H1 (cell line): ENCODE data around the gene NAGA. TPM values are rescaled to one million over a fixed set of nuclear protein-coding genes. Genes with fewer than 3 reads are reported as not detected.

Experiments used
- CTCF ChIA-PET: fragments of 300-600 bp; sonication (Branson Sonifier 250); formaldehyde crosslinking; loops from one replicate; lab custom pipeline; 2021; ENCODE audit not compliant: partially characterized antibody; lab: Charles Lee
- POLR2A ChIA-PET: fragments of 300-600 bp; sonication (Branson Sonifier 250); formaldehyde crosslinking; loops from one replicate; lab custom pipeline; 2021; ENCODE audit warnings: inconsistent platforms; ENCODE audit not compliant: partially characterized antibody; lab: Charles Lee
- DNase-seq, 2 experiments: peaks; one replicate each; pipeline versions ENCODE4 v3.0.0 to v3.0.0-alpha.2; 2010 to 2022; ENCODE audit warnings: low spot score in 2 of 2, low read depth in 1 of 2, mixed read lengths in 1 of 2
- FAIRE-seq: peaks from 2 replicates; lab custom pipeline; 2011; peaks lifted over from hg19 to GRCh38; lab: Jason Lieb, UNC
- H2AFZ ChIP-seq: 2 replicates; pipeline ENCODE4 v1.8.1; 2012; ENCODE audit warnings: low read length, inconsistent platforms
- H2AK5ac ChIP-seq: 2 replicates; pipeline ENCODE4 v1.6.1; 2013; ENCODE audit warnings: low read depth, low read length
- H2BK120ac ChIP-seq: replicated peaks from 2 replicates; pipeline ENCODE3; 2013; ENCODE audit warnings: low read depth, low read length, inconsistent platforms
- H2BK12ac ChIP-seq: 2 replicates; pipeline ENCODE4 v1.6.1; 2013; ENCODE audit warnings: low read depth, low read length
- H2BK15ac ChIP-seq: 2 replicates; pipeline ENCODE4 v1.6.1; 2013; ENCODE audit warnings: low read length
- H2BK20ac ChIP-seq: 2 replicates; pipeline ENCODE4 v1.6.1; 2013; ENCODE audit warnings: low read length
- H2BK5ac ChIP-seq: 2 replicates; pipeline ENCODE4 v1.6.1; 2013; ENCODE audit warnings: low read depth, low read length
- H3K14ac ChIP-seq: 2 replicates; pipeline ENCODE4 v1.6.1; 2013; ENCODE audit warnings: inconsistent platforms; ENCODE audit not compliant: insufficient read length
- H3K18ac ChIP-seq: 2 replicates; pipeline ENCODE4 v1.6.1; 2013; ENCODE audit warnings: low read length; ENCODE audit errors: extremely low read depth
- H3K23ac ChIP-seq: 2 replicates; pipeline ENCODE4 v1.6.1; 2013; ENCODE audit warnings: inconsistent platforms; ENCODE audit not compliant: insufficient read length
- H3K23me2 ChIP-seq: 2 replicates; pipeline ENCODE4 v1.6.1; 2013; ENCODE audit warnings: low read depth, low read length
- H3K27ac ChIP-seq: 2 replicates; pipeline ENCODE4 v1.6.1; 2011; ENCODE audit warnings: low read depth, low read length, inconsistent platforms
- H3K27me3 ChIP-seq, 4 experiments: replicated peaks in 1 of 4; 1 replicate in 1 of 4; 2 replicates in 3 of 4; pipeline versions ENCODE4 v1.6.1 to v1.8.1; 2011 to 2013; ENCODE audit warnings: low read length in 3 of 4, mild to moderate bottlenecking in 3 of 4, inconsistent platforms in 2 of 4, mixed read lengths in 2 of 4, moderate library complexity in 1 of 4; ENCODE audit not compliant: control insufficient read depth in 3 of 4, insufficient read depth in 3 of 4; ENCODE audit errors: extremely low read depth in 1 of 4
- H3K36me3 ChIP-seq, 4 experiments: 2 replicates each; pipeline versions ENCODE4 v1.6.1 to v1.8.1; 2011 to 2013; ENCODE audit warnings: mild to moderate bottlenecking in 4 of 4, low read length in 3 of 4, moderate library complexity in 2 of 4, control low read depth in 1 of 4, inconsistent platforms in 1 of 4; ENCODE audit not compliant: insufficient read depth in 4 of 4, control insufficient read depth in 2 of 4
- H3K4ac ChIP-seq: replicated peaks from 2 replicates; pipeline ENCODE3; 2013; ENCODE audit warnings: low read length, low read depth, mixed read lengths, inconsistent platforms; ENCODE audit not compliant: insufficient read length
- H3K4me1 ChIP-seq, 4 experiments: replicated peaks in 1 of 4; 1 replicate in 1 of 4; 2 replicates in 3 of 4; pipeline versions ENCODE4 v1.6.1 to v1.8.1; 2011 to 2013; ENCODE audit warnings: low read length in 3 of 4, inconsistent platforms in 2 of 4, mixed read lengths in 1 of 4; ENCODE audit not compliant: insufficient read depth in 4 of 4, control insufficient read depth in 3 of 4
- H3K4me2 ChIP-seq, 2 experiments: 2 replicates each; pipeline versions ENCODE4 v1.6.1 to v1.8.1; 2011 to 2013; ENCODE audit warnings: low read depth in 2 of 2, low read length in 2 of 2, control low read depth in 1 of 2, inconsistent platforms in 1 of 2, mild to moderate bottlenecking in 1 of 2; ENCODE audit not compliant: insufficient read depth in 1 of 2
- H3K4me3 ChIP-seq, 4 experiments: fragments of 200-600, 300-600 bp in 1 of 4; sonication (generic), shearing (Covaris generic), sonication (Bioruptor Twin) in 1 of 4; 2 replicates each; pipeline versions ENCODE4 v1.5.1 to v1.8.1; 2011 to 2016; ENCODE audit warnings: low read length in 4 of 4, low read depth in 3 of 4, control low read depth in 2 of 4, inconsistent platforms in 2 of 4, mild to moderate bottlenecking in 2 of 4, mixed read lengths in 1 of 4, moderate library complexity in 1 of 4; ENCODE audit not compliant: insufficient read depth in 2 of 4; ENCODE audit errors: extremely low read depth in 1 of 4
- H3K56ac ChIP-seq: replicated peaks from 2 replicates; pipeline ENCODE3; 2013; ENCODE audit warnings: low read depth, mild to moderate bottlenecking, mixed read lengths, low read length, inconsistent platforms; ENCODE audit not compliant: insufficient read length
- H3K79me1 ChIP-seq: 2 replicates; pipeline ENCODE4 v1.6.1; 2013; ENCODE audit warnings: low read depth, low read length, control low read depth
- H3K79me2 ChIP-seq, 2 experiments: 2 replicates each; pipeline versions ENCODE4 v1.6.1 to v1.8.1; 2012 to 2013; ENCODE audit warnings: low read length in 2 of 2, mild to moderate bottlenecking in 2 of 2, inconsistent platforms in 1 of 2; ENCODE audit not compliant: insufficient read depth in 2 of 2, control insufficient read depth in 1 of 2
- H3K9ac ChIP-seq, 4 experiments: replicated peaks in 1 of 4; 1 replicate in 1 of 4; 2 replicates in 3 of 4; pipeline versions ENCODE4 v1.6.1 to v1.8.1; 2011 to 2013; ENCODE audit warnings: low read depth in 3 of 4, low read length in 3 of 4, control low read depth in 2 of 4, mild to moderate bottlenecking in 2 of 4, moderate library complexity in 2 of 4, inconsistent platforms in 1 of 4; ENCODE audit errors: extremely low read depth in 1 of 4
- H3K9me3 ChIP-seq, 2 experiments: 2 replicates each; pipeline versions ENCODE4 v1.6.1 to v1.8.1; 2012 to 2013; ENCODE audit warnings: mild to moderate bottlenecking in 2 of 2, moderate library complexity in 2 of 2, control low read depth in 1 of 2, inconsistent platforms in 1 of 2, low read depth in 1 of 2, low read length in 1 of 2, mixed read lengths in 1 of 2; ENCODE audit not compliant: insufficient read depth in 2 of 2
- H4K20me1 ChIP-seq, 2 experiments: replicated peaks in 1 of 2; 2 replicates each; pipeline versions ENCODE3 to v1.8.1; 2011 to 2013; ENCODE audit warnings: inconsistent platforms in 2 of 2, low read length in 2 of 2, mild to moderate bottlenecking in 1 of 2; ENCODE audit not compliant: insufficient read depth in 2 of 2, control insufficient read depth in 1 of 2
- H4K5ac ChIP-seq: 2 replicates; pipeline ENCODE4 v1.6.1; 2013; ENCODE audit warnings: low read length, low read depth, mixed read lengths, inconsistent platforms; ENCODE audit not compliant: insufficient read length
- H4K8ac ChIP-seq: 2 replicates; pipeline ENCODE4 v1.8.0; 2013; ENCODE audit warnings: mild to moderate bottlenecking, moderate library complexity, low read length, inconsistent platforms; ENCODE audit not compliant: insufficient read depth; ENCODE audit errors: extremely low read depth
- H4K91ac ChIP-seq: replicated peaks from 2 replicates; pipeline ENCODE3; 2013; ENCODE audit warnings: low read length, mixed read lengths, inconsistent platforms; ENCODE audit not compliant: insufficient read length
- EZH2 ChIP-seq: fragments of 200-600 bp; sonication (generic); IDR thresholded peaks from 2 replicates; pipeline ENCODE4 v1.7.1; 2012; ENCODE audit warnings: low read depth, mild to moderate bottlenecking, moderate library complexity, low read length, inconsistent platforms; ENCODE audit not compliant: severe bottlenecking
- FOSL1 ChIP-seq: IDR thresholded peaks from 2 replicates; pipeline ENCODE4 v1.6.1; 2011; ENCODE audit warnings: mild to moderate bottlenecking, low read depth, low read length, moderate library complexity; ENCODE audit not compliant: insufficient read depth
- RNF2 ChIP-seq: fragments of 200-900, 300-1000 bp; sonication (generic); IDR thresholded peaks from 2 replicates; pipeline ENCODE4 v1.7.1; 2016; ENCODE audit warnings: borderline replicate concordance, low read depth, mild to moderate bottlenecking, antibody characterized with exemption, low read length; ENCODE audit not compliant: poor library complexity, severe bottlenecking; ENCODE audit errors: missing control alignments
- WGBS, 2 experiments: shearing (Covaris generic) in 1 of 2; methylation state at CpG; one replicate each; pipeline versions ENCODE4 v1.1.6 to v1.1.7; 2013 to 2015; ENCODE audit warnings: low lambda C conversion rate in 2 of 2, mixed read lengths in 2 of 2, inconsistent platforms in 1 of 2, low coverage in 1 of 2, missing lambda C conversion rate in 1 of 2; ENCODE audit not compliant: insufficient replicate concordance in 2 of 2, insufficient coverage in 1 of 2, insufficient read length in 1 of 2; ENCODE audit errors: extremely low coverage in 1 of 2, missing lambda C conversion rate in 1 of 2; 5-methylcytosine and 5-hydroxymethylcytosine counted together
- polyA plus RNA-seq, 7 experiments: library from polyadenylated mRNA; depleted of rRNA in 3 of 7; stranded (reverse) in 5 of 7; unstranded in 2 of 7; fragments of >200 nt in 5 of 7; fragments of 200-250 nt in 2 of 7; gene quantifications; 1 replicate in 5 of 7; 2 replicates in 1 of 7; 4 replicates in 1 of 7; pipeline versions ENCODE4 v1.2.1 to v1.2.3, GENCODE V29; 2011 to 2013; ENCODE audit warnings: missing spikeins in 2 of 7, mixed read lengths in 2 of 7
- total RNA-seq: library from RNA; stranded (reverse); fragmentation: NEBNext Ultra II Directional; extraction: Animal tissue kit (Norgen Biotek cat#: 25700); gene quantifications from 2 replicates; pipeline ENCODE4 v1.2.1, GENCODE V29; 2021

The NAGA gene
- total and polyA plus RNA-seq, 2 of the 8 experiments (the other 6 are each of a cell fraction or from before 2014, with no cell fraction given), result 14.8 to 30.7 TPM

DNA sequence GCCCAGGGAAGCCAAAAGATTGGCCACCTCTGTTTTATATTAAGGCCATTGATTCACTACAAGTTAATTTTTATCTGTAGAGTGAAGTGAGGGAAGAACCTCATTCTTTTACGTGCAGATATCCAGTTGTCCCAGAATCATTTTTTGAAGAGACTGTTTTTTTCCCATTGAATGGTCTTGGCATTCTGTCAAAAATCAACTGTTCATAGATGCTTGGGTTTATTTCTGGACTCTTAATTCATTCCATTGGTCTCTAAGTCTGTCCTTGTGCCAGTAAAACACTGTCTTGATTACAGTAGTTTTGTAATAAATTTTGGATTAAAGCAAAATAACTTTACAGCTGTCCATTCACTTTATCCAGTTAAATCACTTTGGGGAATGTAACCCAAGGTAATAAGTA, 45.2 kb downstream of the NAGA start:
- POLR2A ChIA-PET, result interaction anchor here (1.3 kb wide), 1 partner anchor 64 kb away, joined by 3 read pairs; no protein-coding TSS in a partner anchor

More for the DNA sequence above, 45.2 kb downstream of the NAGA start:
- Histone ChIP-seq H3K23ac (no peak overlapping the region), H3K23me2 (no peaks in the 10 kb centered on the region), H3K79me2 (no peaks in the 10 kb centered on the region), H3K4me3 (no peak overlapping the region), H3K79me1 (no peaks in the 10 kb centered on the region), H3K14ac (no peak overlapping the region), H3K56ac (no peak overlapping the region), H2BK5ac (no peak overlapping the region), H2BK15ac (no peak overlapping the region), H3K27ac (no peak overlapping the region), H3K9me3 (no peaks in the 10 kb centered on the region), H3K36me3 (no peaks in the 10 kb centered on the region), H2BK20ac (no peak overlapping the region), H3K18ac (no peak overlapping the region), H2BK120ac (no peak overlapping the region), H3K9ac (no peak overlapping the region), H3K4ac (no peak overlapping the region), H4K20me1 (no peaks in the 10 kb centered on the region), H4K8ac (no peak overlapping the region), H3K4me1 (no peaks in the 10 kb centered on the region), H2BK12ac (no peak overlapping the region), H3K27me3 (no peaks in the 10 kb centered on the region), H2AK5ac (no peak overlapping the region), H4K91ac (no peak overlapping the region), H2AFZ (no peak overlapping the region), H3K4me2 (no peak overlapping the region), H4K5ac (no peak overlapping the region)
- CTCF ChIA-PET, result interaction anchor here (0.8 kb wide), 1 partner anchor 14 kb away, joined by 3 read pairs; no protein-coding TSS in a partner anchor
- TF ChIP-seq RNF2 (no peak), FOSL1 (no peak), EZH2 (no peak)
- DNase-seq, result no peak
- 95% methylated on average over 1 of the region's 1 CpG; no CpG with 5 or more reads in 1 of the 2 experiments for WGBS, 2 experiments
- FAIRE-seq, result no peak
